HG03457 (cell line): ENCODE measurements around the gene SYT7.
A peak's percentile ranks its signal among the peaks of the same experiment; 100 is the strongest.
"Not testable (repeated sequence)": the region's sequence is repeated elsewhere in the genome, so short reads cannot be mapped to it uniquely, and the experiment has no call there.

Experiments used
- ATAC-seq: cut with Tn5 transposase; IDR thresholded peaks from one replicate; pipeline ENCODE4 v1.9.1; 2021; ENCODE audit warnings: moderate number of reproducible peaks; ENCODE audit not compliant: unreplicated experiment

SYT7 gene

GRCh38 chr11:61581030-61581928 lies at the start of gene SYT7:
TSS of gene SYT7 (minus strand) at chr11:61581076. CDS start at chr11:61580820, 256 bp downstream.
- ATAC-seq: peak; percentile 68

GRCh38 chr11:61630089-61630488 lies 49.2 kb upstream of the SYT7 start:
- ATAC-seq: no peak

- no peak for ATAC-seq
Measured at GRCh38 chr11:61629082-61629833, 48.4 kb upstream of the SYT7 start.

- ATAC-seq: no peak
Measured at GRCh38 chr11:61628662-61628970, 47.7 kb upstream of the SYT7 start.

GRCh38 chr11:61627850-61628661 lies 47.2 kb upstream of the SYT7 start:
- ATAC-seq: no peak

- no peak for ATAC-seq
Measured at GRCh38 chr11:61626580-61627380, 45.9 kb upstream of the SYT7 start.

GRCh38 chr11:61625525-61625924 lies 44.6 kb upstream of the SYT7 start:
- ATAC-seq: no peak

- no peak for ATAC-seq
Measured at GRCh38 chr11:61621917-61622585, 41.2 kb upstream of the SYT7 start.

GRCh38 chr11:61619471-61620226 lies 38.8 kb upstream of the SYT7 start:
- ATAC-seq: no peak

- no peak for ATAC-seq
Measured at GRCh38 chr11:61618978-61619377, 38.1 kb upstream of the SYT7 start.

- ATAC-seq: no peak
Measured at GRCh38 chr11:61617515-61617914, 36.6 kb upstream of the SYT7 start.

- ATAC-seq: no peak
Measured at GRCh38 chr11:61616434-61616833, 35.6 kb upstream of the SYT7 start.

GRCh38 chr11:61614782-61615181 lies 33.9 kb upstream of the SYT7 start:
- not testable (repeated sequence) for ATAC-seq

GRCh38 chr11:61613870-61614269 lies 33.0 kb upstream of the SYT7 start:
- ATAC-seq: no peak

- no peak for ATAC-seq
Measured at GRCh38 chr11:61613051-61613450, 32.2 kb upstream of the SYT7 start.

- no peak for ATAC-seq
Measured at GRCh38 chr11:61611309-61611708, 30.4 kb upstream of the SYT7 start.

- no peak for ATAC-seq
Measured at GRCh38 chr11:61610905-61611304, 30.0 kb upstream of the SYT7 start.

- ATAC-seq: no peak
Measured at GRCh38 chr11:61609980-61610366, 29.1 kb upstream of the SYT7 start.
